ENCODE measurements around the gene MAGI2. TPM values are rescaled to one million over a fixed set of nuclear protein-coding genes. Genes with fewer than 3 reads are reported as not detected.
A peak's percentile ranks its signal among the peaks of the same experiment; 100 is the strongest.

MAGI2 gene
- total RNA-seq, 1 donor from 2014 or later: 0.80 TPM

DNA sequence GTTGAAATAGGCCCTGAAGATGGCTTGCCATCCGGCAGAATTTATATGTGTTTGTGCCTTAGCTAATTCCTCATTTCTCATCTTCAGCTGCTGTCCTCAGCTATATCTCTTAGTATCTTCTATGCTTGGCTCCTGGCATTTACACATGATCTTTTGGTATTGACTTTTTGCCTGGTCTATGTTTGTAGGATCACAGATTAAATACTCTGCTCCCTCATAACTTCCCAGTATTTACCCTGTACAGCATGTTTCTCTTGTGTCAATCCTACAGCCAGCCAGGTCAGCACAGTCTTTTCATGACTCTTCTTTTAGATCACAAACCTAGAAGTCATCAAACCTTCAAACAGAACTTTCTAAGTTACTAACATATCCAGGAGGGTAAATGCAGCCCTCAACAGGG is 743.8 kb downstream of the MAGI2 start:
- no peak for ATAC-seq

DNA sequence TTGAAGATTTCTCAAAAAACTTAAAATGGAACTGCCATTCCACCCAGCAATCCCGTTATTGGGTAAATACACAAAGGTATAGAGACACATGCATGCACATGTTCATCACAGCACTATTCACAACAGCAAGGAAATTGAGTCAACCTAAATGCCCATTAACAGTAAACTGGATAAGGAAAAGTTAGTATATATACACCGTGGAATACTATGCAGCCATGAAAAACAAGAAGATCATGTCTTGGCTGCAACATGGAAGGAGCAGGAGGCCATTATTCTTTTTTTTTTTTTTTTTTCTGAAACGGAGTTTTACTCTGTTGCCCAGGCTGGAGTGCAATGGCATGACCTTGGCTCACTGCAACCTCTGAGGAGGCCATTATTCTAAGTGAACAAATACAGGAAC is 749.0 kb downstream of the MAGI2 start:
- no peak for ATAC-seq

DNA sequence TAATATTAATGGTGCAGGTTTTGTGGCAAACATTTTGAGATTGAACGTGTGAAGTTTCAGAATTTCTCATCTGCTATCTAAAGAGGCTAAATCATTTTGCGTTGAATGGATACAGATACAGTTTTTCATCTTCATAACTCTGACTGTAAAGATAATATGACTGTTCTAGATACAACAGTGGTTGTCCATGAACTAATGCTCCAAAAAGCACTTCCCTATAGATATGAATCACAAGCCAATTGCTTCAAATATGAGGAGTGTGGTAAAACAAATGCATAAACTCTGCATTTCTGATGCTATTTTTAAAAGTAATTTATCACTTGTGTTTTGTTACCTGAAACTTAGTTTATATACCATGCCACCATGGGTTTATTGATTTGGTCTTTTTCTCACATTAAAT is 750.1 kb downstream of the MAGI2 start:
- no peak for ATAC-seq

DNA sequence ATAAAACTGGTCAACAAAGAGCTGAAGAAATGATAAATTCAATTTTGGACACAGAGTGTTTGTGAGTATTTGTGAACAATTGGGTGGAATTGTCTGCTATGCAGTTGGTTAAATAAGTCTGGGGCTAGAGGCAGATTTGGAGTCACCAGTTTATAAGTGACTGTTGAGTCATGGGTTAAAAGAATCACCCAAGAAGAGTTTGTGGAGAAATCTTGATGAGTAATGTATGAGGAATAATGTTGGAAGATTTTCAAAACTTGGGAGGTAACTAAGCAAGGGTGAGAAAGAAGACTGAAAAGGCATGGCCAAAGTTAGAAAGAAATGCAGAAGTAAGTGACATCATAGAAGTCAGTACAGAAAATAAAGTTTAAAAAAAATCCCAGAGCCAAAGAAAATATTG is 750.7 kb downstream of the MAGI2 start:
- ATAC-seq: peak; percentile 43

DNA sequence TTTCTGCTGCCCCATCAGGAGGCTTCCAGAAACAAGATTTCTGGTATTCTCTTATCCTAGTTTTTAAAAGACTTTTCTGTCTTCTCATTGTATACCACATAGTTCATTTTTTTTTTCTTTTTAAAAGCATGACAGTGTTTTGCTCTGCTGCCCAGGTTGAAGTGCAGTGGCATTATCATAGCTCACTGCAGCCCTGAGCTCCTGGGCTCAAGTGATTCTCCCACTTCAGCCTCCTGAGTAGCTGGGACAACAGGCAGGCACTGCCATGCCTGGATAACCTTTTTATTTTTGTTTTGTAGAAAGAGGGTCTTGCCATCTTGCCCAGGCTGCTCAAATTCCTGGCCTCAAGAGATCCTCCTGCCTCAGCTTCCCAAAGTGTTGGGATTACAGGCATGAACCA is 757.6 kb downstream of the MAGI2 start:
- ATAC-seq: no peak

DNA sequence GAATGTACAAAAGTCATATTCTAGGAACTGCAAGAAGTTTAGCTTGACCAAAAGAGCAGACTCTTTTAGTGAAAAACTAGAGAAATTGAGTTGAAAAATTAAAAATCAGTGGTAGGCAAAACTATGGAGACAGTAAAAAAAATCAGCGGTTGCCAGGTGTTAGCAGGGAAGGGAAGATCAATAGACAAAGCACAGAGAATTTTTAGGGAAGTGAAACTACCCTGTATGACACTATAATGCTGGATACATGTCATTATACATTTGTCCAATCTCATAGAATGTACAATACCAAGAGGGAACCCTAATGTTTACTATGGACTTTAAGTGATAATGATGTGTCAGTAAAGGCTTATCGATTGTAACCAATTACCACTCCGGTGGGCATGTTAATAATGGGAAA is 761.9 kb downstream of the MAGI2 start:
- no peak for ATAC-seq

DNA sequence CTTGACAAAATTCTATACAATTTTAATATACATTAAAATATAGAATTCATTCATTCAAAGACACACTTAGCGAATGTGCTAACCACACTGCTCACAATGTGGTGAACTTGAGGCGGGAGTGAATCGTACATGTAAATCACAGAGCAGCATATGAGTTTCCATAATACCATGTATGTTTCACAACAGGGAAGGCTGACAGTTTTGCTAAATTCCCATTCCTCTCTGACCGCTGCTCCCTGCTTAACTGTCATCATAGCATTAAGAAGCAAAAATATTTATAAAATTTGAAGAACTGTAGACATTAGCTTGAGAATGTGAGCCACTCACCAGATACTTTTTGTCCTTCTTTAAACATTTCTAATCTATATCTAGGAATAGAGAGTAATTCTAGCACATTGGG is 763.3 kb downstream of the MAGI2 start:
- no peak for ATAC-seq

DNA sequence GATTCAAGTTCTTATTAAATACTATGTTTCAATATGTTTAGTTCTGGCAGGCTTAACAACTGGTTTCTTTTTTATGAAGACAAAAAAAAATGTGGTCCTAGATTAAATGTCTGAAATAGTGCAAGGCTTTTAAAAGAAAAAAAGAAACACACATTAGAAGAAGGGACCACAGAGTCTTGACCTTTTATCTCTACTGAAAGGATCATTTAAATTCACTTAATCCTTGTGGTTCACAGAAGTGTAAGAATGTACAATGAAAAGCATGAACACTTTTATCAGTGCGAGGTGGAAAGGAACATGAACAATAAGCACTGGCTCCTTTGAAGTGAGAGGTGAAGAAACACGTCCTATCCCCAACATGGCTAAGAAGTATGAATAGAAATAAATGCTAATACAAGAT is 765.1 kb downstream of the MAGI2 start:
- no peak for ATAC-seq

DNA sequence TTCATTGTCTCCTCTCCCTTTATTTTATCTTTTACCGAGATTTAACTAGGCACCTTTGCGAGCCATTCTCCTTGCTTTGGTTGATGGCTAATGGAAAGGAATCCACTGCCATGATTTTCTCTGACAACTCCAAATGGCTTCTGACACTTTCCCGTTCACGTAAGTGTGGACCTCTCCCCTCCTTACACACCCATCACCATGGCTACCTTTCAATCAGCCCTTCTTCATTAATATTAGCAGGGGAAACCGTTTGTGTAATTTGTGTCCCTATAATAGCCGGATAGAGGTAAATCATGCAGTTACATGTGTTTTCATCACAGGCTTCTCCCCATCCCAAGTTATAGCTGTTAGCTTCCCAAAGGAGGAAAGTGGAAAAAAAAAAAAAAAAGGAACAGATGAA is 767.3 kb downstream of the MAGI2 start:
- no peak for ATAC-seq

DNA sequence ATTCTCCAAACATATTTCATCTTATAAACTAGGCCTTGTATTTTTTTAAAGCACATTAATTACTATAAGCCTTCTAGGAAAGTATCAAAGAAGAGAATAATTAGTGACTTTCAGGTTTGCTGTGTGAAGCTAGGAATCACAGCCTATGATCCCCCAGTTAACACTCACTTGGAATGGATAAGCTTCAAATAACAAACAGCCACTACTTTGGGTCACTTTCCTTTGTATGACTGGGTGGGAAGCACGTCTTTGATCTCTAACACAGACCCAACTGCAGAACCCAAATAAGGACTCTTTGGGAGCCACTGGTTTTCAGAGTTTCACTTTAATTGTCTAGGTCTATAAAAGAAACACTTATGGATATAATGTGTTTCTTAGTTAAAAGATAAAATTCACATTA is 769.3 kb downstream of the MAGI2 start:
- ATAC-seq: no peak

DNA sequence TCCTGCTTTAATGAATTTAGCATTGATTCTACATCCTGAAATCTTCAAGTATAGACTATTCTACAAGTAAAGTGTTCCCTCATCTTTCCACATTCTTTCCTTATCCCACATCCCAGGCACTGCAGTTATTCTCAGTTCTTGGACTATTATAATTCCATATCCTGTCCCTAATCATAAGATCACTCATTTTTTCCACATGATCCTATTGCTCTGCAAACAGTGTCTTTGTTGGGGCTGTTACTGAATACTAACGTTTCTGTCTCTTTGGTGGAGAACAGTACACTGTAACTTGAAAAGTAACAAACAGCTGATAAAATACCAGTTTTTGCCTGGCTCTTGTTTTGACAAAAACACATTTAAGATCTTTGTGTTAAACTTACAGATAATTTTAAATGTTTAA is 769.9 kb downstream of the MAGI2 start:
- no peak for ATAC-seq

DNA sequence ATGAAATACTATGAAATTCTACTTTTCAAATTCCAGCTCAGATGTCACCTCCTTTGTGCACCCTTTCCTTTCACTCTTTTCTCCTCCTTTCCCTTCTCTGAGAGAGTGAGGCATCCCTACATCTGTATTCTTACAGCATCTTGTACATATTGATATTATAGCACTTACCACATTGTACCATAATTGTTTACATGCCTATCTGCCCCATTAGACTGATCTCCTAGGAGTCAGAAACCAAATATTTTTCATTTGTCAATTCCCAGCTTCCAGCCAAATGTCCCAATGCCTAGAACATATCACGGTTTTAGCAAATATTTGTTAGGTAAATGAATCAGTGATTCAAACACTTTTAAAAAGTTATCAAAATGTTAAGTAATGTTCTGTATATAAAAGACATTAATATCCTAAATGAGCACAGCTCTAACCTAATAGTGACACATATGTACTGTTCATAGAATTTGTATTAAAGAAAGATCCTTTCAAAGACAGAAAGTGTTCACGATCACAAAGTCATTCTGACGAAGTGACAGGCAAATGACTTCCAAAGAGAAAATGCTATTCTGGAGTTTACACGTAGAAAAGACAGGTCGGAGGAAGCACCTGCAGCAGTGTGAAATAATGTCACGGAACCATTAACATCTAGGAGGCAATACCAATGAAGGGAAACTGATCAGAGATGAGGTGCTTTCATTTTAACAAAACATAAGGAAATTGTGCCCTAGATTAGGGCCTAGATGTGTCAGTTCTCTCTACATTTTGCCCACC is 774.2 kb downstream of the MAGI2 start:
- no peak for ATAC-seq

DNA sequence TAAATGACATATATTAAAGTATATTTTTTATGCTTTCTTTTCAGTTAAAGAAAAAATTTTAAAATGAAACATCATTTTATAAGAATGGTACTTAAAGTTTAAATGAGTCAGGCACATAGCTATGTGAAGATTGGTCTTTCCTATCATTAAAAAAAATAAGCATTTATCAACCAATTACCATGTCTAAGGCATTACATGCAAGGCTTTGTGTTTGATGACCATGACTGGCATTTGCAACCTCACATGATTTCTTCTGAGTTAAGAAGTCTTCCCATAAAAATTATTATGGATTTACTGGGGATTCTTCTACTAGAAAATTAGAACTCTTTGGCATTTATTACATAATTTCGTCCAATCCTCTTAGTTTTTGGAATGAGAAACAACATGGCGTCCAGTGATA is 776.1 kb downstream of the MAGI2 start:
- no peak for ATAC-seq

DNA sequence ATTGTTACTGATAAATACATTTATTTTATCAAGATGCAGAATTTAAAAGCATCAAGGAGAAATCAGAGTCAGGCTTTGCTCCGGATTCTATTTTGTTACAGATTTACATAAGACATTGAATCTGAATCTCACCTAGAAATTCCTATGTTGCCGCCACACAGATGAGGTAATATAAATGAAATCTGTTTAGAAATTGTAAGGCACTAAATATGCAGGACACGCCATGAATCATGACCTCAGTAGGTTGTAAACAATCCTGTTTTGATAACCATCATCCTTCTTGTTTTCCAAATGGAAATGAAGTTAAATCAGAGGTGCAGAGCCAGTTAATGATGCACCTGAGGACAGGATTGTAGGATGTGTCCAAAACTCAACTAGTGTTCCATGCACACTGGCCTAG is 778.0 kb downstream of the MAGI2 start:
- no peak for ATAC-seq

DNA sequence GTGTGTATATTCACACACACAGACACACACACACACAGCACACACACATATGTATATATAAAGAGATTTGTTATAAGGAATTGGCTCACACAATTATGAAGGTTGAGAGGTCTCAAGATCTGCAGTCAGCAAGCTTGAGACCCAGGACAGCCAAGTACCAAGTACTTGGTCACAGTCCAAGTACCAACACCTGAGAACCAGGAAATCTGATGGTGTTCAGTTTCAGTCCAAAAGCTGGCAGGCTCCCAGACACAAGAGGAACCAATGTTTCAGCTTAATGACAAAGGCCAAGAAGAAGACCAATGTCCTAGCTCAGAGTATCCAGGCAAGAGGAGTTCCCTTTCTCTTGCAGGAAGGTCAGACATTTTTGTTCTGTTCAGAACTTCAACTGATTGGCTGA is 780.2 kb downstream of the MAGI2 start:
- ATAC-seq: no peak

DNA sequence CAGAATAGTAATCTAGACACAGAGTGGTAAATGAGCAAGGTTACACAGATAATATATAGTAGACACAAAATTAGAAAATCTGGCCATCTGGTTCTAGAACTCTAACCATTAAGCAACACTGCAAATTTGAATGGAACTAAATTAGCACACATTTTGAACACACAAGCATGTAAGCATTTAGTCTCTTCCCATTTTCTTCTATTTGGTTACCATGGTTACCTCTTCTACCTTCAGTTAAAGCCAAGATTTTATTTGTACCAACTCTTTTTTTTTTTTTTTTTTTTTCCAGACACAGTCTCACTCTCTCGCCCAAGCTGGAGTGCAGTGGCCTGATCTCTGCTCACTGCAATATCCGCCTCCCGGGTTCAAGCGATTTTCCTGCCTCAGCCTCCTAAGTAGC is 790.5 kb downstream of the MAGI2 start:
- ATAC-seq: no peak

DNA sequence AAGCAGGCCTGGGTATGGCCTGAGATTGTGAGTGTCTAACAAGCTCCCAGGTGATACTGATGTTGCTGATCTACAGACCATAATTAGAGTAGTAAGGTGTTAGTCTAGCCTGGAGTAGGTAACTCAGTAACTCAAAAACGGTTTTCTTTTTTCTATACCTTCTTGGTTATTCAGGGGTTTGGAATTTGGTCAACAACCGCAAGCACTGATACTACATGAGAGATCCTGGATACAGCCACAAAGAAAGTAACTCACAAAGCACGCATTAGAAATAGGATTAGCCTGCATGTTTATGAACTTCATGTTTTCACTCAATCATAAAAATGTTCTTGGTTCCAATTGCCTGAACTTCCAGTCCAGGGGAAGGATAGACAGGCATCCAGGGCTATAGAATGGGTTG is 803.5 kb downstream of the MAGI2 start:
- ATAC-seq: no peak

DNA sequence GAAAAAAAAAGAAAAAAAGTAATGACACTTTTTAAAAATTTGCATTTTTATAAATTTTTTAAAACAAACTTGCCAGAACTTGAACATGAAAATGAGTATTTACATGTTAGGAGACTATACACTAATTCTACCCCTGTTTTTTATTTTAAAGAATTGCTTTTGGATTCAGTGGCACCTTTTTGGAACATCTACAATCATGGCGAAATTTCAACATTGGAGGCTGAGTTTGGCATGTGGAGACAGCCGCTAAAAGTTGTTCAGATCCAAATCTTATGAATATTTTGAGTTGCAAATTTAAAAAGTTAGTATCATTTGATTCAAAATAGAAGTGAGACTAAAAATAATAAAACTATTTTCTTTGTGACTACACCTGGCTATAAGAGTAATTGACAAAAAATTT is 804.2 kb downstream of the MAGI2 start:
- no peak for ATAC-seq

DNA sequence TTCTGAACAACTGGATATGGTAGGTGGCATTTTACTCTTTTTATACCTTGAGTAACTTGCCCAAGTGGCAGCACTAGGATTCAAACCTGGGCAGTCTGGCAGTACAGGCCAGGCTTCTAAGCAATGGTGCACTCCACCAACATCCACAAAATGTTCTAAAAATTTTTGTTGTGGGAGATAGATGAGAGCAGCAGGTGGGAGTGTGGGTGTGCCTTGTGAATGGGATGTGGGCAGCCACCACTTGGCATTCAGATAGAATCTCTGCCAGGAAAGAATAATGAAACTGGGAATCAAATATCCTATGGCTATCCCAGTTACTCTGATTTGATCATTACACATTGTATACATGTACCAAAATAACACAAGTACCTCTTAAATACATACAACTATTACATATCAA is 810.7 kb downstream of the MAGI2 start:
- ATAC-seq: no peak

DNA sequence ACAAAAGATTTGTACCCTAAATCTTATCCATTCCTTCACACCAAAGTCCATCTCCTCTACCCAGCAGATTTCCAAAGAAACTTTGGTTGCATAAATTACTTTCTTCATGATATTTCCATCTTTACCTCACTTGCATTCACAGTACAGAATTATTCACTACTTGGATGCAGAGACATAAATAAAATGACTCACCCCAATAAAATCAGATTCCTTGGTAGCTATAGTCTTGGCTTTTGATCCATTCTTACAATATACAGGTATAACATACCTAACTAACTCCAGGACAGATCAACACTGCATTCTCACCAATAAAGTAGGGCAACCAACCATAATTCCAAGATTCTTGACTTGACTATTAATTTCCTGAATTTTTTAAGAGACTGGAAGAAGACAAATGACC is 815.1 kb downstream of the MAGI2 start:
- ATAC-seq: no peak

DNA sequence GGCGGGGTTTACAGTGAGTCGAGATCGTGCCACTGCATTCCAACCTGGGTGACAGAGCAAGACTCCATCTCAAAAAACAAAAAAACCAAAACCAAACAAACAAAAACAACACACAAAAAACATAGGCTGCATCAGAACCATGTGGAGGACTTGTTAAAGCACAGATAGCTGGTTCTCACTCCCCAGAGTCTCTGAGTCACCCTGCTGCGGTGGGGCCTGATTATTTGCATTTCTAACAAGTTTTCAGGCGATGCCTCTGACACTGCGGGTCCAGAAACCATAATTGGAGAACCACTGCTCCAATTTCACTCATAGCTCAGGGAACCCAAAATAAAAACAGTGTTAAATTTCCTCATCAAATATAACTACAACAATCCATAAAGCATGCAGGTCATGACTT is 816.7 kb downstream of the MAGI2 start:
- ATAC-seq: no peak

DNA sequence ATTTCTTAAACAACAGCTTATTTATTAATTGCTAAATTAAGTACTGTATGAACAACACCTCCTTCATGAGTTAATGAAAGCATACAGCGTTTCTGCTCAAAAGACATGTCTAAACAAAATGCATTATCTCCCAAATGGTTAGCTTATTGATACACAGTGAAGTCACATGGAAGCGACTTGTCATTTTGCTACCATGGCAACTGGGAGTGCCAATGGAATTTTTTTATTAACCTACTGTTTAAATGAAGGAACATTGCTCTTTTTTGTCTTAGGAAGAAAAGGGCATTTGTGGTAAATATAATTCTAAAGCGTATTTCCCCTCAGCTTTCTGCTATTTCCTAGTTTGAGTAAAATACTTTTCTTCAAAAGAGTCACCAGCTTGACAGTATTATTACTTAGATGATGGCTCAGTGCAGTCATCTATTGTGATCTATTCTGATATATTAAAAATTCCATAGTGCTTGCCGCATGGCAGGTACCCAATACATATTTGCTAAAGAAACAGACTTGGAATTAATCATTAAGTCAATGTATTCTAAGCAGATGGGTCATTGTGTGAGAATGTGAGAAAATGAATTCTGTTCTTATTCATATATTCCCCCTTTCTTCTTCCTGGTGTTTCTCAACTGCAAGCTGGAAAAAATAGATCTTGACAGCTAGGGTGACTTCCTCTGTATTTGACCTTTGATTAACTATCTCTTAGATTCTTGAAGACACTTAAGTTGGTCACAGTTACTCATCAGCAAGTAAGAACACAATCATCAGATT is 818.3 kb downstream of the MAGI2 start:
- ATAC-seq: no peak

DNA sequence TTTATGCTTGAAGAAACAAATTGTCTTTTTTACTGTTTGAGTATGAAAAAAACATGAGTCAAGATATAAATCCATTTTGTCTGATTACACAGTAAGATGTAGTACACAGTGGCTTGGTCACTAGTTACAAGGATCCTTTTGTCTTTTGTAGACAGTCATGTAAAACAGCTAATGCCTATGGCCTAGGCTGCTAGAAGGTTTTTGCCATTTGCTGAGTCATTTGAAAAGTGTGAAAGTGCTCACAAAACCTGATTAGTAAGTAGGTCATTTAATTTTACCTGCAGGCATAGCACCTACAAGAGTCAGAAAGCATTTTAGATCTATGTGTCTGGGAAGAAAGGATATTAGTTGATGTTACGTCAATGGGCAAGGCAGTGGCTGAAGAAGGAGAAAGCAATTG is 819.4 kb downstream of the MAGI2 start:
- peak; percentile 86 for ATAC-seq

DNA sequence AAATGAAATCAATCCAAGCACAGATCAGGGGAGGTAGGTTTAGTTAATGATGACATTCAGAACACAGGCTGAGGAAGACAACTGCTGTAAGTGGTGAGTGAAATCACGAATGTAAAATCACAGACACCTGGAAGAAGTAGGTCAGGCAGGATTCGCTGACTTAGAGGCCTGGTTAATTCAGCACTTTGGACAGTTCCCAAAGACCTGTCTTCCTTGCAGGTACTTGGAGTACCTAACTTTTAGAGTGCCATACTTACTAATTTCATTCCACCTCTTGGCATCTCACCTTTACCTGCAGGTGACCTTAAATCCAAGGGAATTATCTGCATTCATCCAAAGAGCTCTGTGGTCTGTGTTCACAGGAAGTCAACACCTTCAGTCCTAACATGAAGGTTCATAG is 832.5 kb downstream of the MAGI2 start:
- no peak for ATAC-seq

DNA sequence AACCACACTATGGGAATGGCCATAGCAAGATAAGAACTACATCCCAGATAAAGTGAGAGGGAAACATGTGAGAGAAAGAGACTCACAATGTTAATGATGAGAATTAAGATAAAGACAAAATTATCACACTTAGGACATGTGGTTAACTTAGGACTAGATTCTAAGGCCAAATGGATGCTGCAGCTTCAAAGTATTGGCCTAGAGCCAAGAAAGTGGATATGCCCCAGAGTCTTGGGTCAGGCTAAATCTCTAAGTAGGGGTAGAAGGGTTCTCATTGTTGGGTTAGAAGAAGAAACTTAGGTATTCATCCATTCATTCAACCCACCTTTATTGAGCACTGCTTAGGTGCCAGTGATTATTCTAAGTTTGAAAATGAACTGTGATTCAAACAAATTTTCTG is 836.9 kb downstream of the MAGI2 start:
- ATAC-seq: no peak
